Measurements from ENCODE around the gene KBTBD8.

KBTBD8 gene

GRCh38 chr3:67044295-67044694 lies 46.2 kb downstream of the KBTBD8 start:
- no peak for DNase-seq (ENCODE audit: low spot score)

GRCh38 chr3:67044955-67045354 lies 46.8 kb downstream of the KBTBD8 start:
- no peak for DNase-seq (ENCODE audit: low spot score)

GRCh38 chr3:67045711-67046465 lies 47.8 kb downstream of the KBTBD8 start:
- DNase-seq (ENCODE audit: low spot score) = no peak

GRCh38 chr3:67047051-67047450 lies 48.9 kb downstream of the KBTBD8 start:
- DNase-seq (ENCODE audit: low spot score) = no peak

- DNase-seq (ENCODE audit: low spot score) = no peak
Observed at GRCh38 chr3:67048067-67048714, 50.1 kb downstream of the KBTBD8 start.

GRCh38 chr3:67048715-67049074 lies 50.6 kb downstream of the KBTBD8 start:
- DNase-seq (ENCODE audit: low spot score) = no peak

GRCh38 chr3:67059443-67059842 lies 61.3 kb downstream of the KBTBD8 start:
- no peak for DNase-seq (ENCODE audit: low spot score)
